VCaP (cell line): ENCODE results near the gene ZNF319.

Experiments
- H3K27ac ChIP-seq: fragments of 450-650 bp; 2 replicates; pipeline ENCODE4 v1.5.1; 2017
- CTCF ChIP-seq: fragments of 450-650 bp; conservative IDR thresholded peaks from 2 replicates; pipeline ENCODE4 v1.5.1; 2017; ENCODE audit warnings: mild to moderate bottlenecking, moderate library complexity

ZNF319 gene

GRCh38 chr16:57958544-57958943 is 41.9 kb downstream of the ZNF319 start:
- no peak overlapping the region for H3K27ac ChIP-seq
- no peak for TF ChIP-seq CTCF

GRCh38 chr16:57957673-57958392 is 42.6 kb downstream of the ZNF319 start:
- H3K27ac ChIP-seq: no peak overlapping the region
- TF ChIP-seq CTCF: no peak

GRCh38 chr16:57956924-57957672 is 43.4 kb downstream of the ZNF319 start:
- TF ChIP-seq CTCF: no peak
- no peak overlapping the region for H3K27ac ChIP-seq

DNA sequence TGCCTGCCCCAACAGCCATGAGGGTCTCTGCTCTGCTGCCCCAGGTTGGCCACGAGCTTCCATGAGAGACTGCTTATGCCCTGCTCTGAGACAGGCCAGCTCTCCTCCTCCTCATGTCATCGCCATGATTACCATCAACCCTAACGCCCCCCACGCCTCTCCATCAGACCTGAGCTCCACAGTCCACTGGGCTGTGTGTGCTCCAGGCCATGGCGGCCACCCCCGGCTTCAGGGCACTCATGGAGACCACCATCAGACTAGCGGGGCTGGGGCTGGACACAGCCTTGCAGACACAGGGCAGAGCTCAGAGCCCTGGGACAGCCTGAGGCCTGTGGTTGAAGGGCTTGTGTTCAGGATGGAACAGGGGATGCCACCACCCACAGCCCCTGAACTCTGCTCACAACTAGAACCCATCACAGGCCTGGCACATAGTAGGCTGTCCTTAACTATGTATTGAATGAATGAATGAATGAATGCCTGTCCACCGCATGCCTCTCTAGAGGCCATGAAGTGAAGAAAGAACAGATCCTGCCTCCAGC is 44.1 kb downstream of the ZNF319 start:
- no peak overlapping the region for H3K27ac ChIP-seq
- TF ChIP-seq CTCF: no peak

- no peak overlapping the region for H3K27ac ChIP-seq
- TF ChIP-seq CTCF: no peak
Measured at GRCh38 chr16:57955572-57956188, 44.8 kb downstream of the ZNF319 start.

DNA sequence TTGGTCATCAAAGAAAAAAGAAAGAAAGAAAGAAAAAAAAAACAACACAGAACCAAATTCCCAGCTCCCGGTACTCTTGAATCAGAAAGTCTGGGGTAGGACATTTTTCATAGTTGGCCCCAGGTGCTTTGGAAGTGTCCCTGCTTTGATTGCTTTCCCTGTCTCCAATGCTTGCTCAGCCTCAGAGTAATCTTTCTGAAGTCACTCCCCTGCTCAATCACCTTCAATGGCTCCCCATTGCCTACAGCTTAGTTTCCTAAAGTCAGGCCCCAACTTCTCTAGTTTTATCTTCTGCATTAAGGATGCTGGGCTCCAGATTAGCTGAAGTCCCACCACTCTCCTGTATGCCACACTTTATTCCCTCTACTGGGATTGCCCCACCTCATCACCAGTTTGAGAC is 46.6 kb downstream of the ZNF319 start:
- no peak overlapping the region for H3K27ac ChIP-seq
- TF ChIP-seq CTCF: no peak

DNA sequence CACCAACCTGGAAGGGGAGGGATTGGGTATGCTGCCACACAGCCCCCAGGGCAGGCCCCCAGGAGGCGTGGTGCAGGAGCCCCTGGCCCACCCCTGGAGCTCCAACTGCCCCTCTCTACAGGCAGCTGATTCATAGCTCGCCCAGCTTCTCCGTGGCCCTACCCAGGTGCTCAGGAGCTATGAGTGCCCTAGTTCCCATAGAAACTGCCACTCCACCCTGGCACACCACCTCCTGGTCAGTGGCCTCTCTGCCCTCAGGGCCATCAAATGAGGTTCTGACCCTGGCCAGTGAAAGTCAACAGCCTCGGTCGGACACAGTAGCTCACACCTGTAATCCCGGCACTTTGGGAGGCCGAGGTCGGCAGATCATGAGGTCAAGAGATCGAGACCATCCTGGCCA is 47.6 kb downstream of the ZNF319 start:
- no peak overlapping the region for H3K27ac ChIP-seq
- TF ChIP-seq CTCF: no peak
